HCT116 (cell line): ENCODE measurements around the gene COL28A1. TPM values are rescaled to one million over a fixed set of nuclear protein-coding genes. Genes with fewer than 3 reads are reported as not detected.

Source experiments
- ATAC-seq: fragments of 200-7000 bp; cut with Tn5 transposase; 2 replicates; pipeline ENCODE4 v1.9.1; 2020; ENCODE audit warnings: mild to moderate bottlenecking, moderate library complexity
- BruUV-seq: library from RNA; stranded (reverse); fragments of 400-500 nt; replicated peaks from 2 replicates; lab custom pipeline; 2021; lab: Mats Ljungman, UMichigan
- CTCF ChIA-PET: fragments of 300-600 bp; sonication (Branson Sonifier 250); formaldehyde crosslinking; loops from one replicate; lab custom pipeline; 2021; ENCODE audit warnings: antibody characterized with exemption; lab: Charles Lee
- POLR2A ChIA-PET: fragments of 300-600, 350-600 bp; sonication (Branson Sonifier 250); formaldehyde crosslinking; loops from one replicate; lab custom pipeline; 2021; ENCODE audit warnings: antibody characterized with exemption; lab: Charles Lee
- RAD21 ChIA-PET, 2 experiments: fragments of 300-600 bp; sonication (Branson Sonifier 250); formaldehyde crosslinking; loops; one replicate each; lab custom pipeline; 2023; ENCODE audit warnings: low total read pairs in 2 of 2; ENCODE audit not compliant: uncharacterized antibody in 2 of 2, unreplicated experiment in 2 of 2, low non-redundant PET in 1 of 2; lab: Charles Lee
- DNase-seq: peaks from one replicate; pipeline ENCODE4 v3.0.0-alpha.2; 2010; ENCODE audit warnings: low read depth, low spot score
- H2AFZ ChIP-seq: fragments of 200-600 bp; shearing (Covaris generic), sonication (generic); 2 replicates; pipeline ENCODE4 v1.6.1; 2017; ENCODE audit warnings: low read depth, mixed run types, mixed read lengths, antibody characterized with exemption, low read length; ENCODE audit not compliant: poor library complexity, severe bottlenecking
- H3K27ac ChIP-seq: 2 replicates; pipeline ENCODE4 v1.5.1; 2012; ENCODE audit warnings: low read depth, low read length
- H3K27me3 ChIP-seq: fragments of 200-600 bp; sonication (generic); 2 replicates; pipeline ENCODE4 v1.6.1; 2016; ENCODE audit warnings: mixed run types, low read length, mixed read lengths; ENCODE audit not compliant: insufficient read depth
- H3K36me3 ChIP-seq, 2 experiments: fragments of 200-500 bp in 1 of 2; fragments of 200-600 bp in 1 of 2; sonication (Bioruptor generic) in 1 of 2; sonication (generic) in 1 of 2; 2 replicates each; pipeline versions ENCODE4 v1.5.1 to v1.6.1; 2014 to 2016; ENCODE audit warnings: low read length in 2 of 2, inconsistent platforms in 1 of 2, mixed read lengths in 1 of 2, mixed run types in 1 of 2; ENCODE audit not compliant: insufficient read depth in 2 of 2, control insufficient read depth in 1 of 2
- H3K4me1 ChIP-seq, 2 experiments: fragments of 200-600 bp in 1 of 2; sonication (generic) in 1 of 2; 2 replicates each; pipeline versions ENCODE4 v1.5.1 to v1.6.1; 2012 to 2017; ENCODE audit warnings: low read length in 2 of 2, inconsistent platforms in 1 of 2, mild to moderate bottlenecking in 1 of 2, mixed read lengths in 1 of 2, mixed run types in 1 of 2, moderate library complexity in 1 of 2; ENCODE audit not compliant: insufficient read depth in 2 of 2, control insufficient read depth in 1 of 2
- H3K4me2 ChIP-seq: fragments of 200-600 bp; sonication (generic); 2 replicates; pipeline ENCODE4 v1.6.1; 2017; ENCODE audit warnings: mixed run types, low read length, mixed read lengths
- H3K4me3 ChIP-seq, 2 experiments: fragments of 200-600 bp in 1 of 2; sonication (generic) in 1 of 2; replicated peaks in 1 of 2; 2 replicates each; pipeline ENCODE4 v1.5.1; 2011 to 2016; ENCODE audit warnings: low read length in 2 of 2, control low read depth in 1 of 2, low read depth in 1 of 2, mild to moderate bottlenecking in 1 of 2, mixed read lengths in 1 of 2, mixed run types in 1 of 2
- H3K79me2 ChIP-seq: fragments of 200-600 bp; sonication (generic); 2 replicates; pipeline ENCODE4 v1.6.1; 2017; ENCODE audit warnings: mild to moderate bottlenecking, mixed run types, low read length, moderate library complexity, mixed read lengths; ENCODE audit not compliant: insufficient read depth
- H3K9ac ChIP-seq: fragments of 200-600 bp; sonication (generic); 2 replicates; pipeline ENCODE4 v1.6.1; 2016; ENCODE audit warnings: low read length, mixed read lengths
- H3K9me2 ChIP-seq: fragments of 200-600 bp; sonication (generic), shearing (Covaris generic); 2 replicates; pipeline ENCODE4 v1.6.1; 2017; ENCODE audit warnings: mixed run types, mild to moderate bottlenecking, moderate library complexity; ENCODE audit not compliant: insufficient read depth
- H3K9me3 ChIP-seq, 2 experiments: fragments of 200-500 bp in 1 of 2; fragments of 200-600 bp in 1 of 2; sonication (Bioruptor generic) in 1 of 2; sonication (generic) in 1 of 2; 2 replicates each; pipeline ENCODE4 v1.6.1; 2014 to 2017; ENCODE audit warnings: low read length in 2 of 2, mixed read lengths in 2 of 2, inconsistent platforms in 1 of 2, low read depth in 1 of 2, mild to moderate bottlenecking in 1 of 2, mixed run types in 1 of 2, moderate library complexity in 1 of 2; ENCODE audit not compliant: control insufficient read depth in 1 of 2, insufficient read depth in 1 of 2
- H4K20me1 ChIP-seq: fragments of 200-600 bp; sonication (generic), shearing (Covaris generic); 2 replicates; pipeline ENCODE4 v1.6.1; 2017; ENCODE audit warnings: mixed run types, mild to moderate bottlenecking, moderate library complexity; ENCODE audit not compliant: insufficient read depth
- CBX3 ChIP-seq: IDR thresholded peaks from 2 replicates; pipeline ENCODE4 v1.6.1; 2012; ENCODE audit warnings: low read depth
- POLR2AphosphoS5 ChIP-seq: IDR thresholded peaks from 2 replicates; pipeline ENCODE4 v1.6.1; 2011; ENCODE audit warnings: mild to moderate bottlenecking, low read depth, low read length, moderate library complexity
- YY1 ChIP-seq: IDR thresholded peaks from 2 replicates; pipeline ENCODE4 v1.6.1; 2011; ENCODE audit warnings: low read length, low read depth, moderate library complexity, mild to moderate bottlenecking; ENCODE audit not compliant: insufficient replicate concordance; ENCODE audit errors: extremely low read depth
- intact Hi-C: fragments of 100-400 bp; cut with micrococcal nuclease; formaldehyde crosslinking; loops from 2 replicates; pipeline ENCODE4 v1.10.0; 2022
- total RNA-seq: library from RNA; stranded (reverse); gene quantifications from one replicate; pipeline ENCODE4 v1.2.1, GENCODE V29; 2021; ENCODE audit not compliant: unreplicated experiment
- TF ChIP-seq, protein P1 (sequence below), 3 experiments: fragments of 200-600 bp in 1 of 3; sonication (generic) in 1 of 3; IDR thresholded peaks in 2 of 3; conservative IDR thresholded peaks in 1 of 3; 2 replicates each; pipeline ENCODE4 v1.5.1; 2012 to 2017; ENCODE audit warnings: low read depth in 2 of 3, low read length in 2 of 3, antibody characterized with exemption in 1 of 3, borderline replicate concordance in 1 of 3, control low read depth in 1 of 3, mild to moderate bottlenecking in 1 of 3, mixed read lengths in 1 of 3, mixed run types in 1 of 3, moderate library complexity in 1 of 3; ENCODE audit not compliant: insufficient read depth in 1 of 3
- TF ChIP-seq, protein P2 (sequence below): IDR thresholded peaks from 2 replicates; pipeline ENCODE4 v1.6.1; 2012
- TF ChIP-seq, protein P3 (sequence below): IDR thresholded peaks from 2 replicates; pipeline ENCODE4 v1.6.1; 2011; ENCODE audit warnings: mild to moderate bottlenecking, low read length, moderate library complexity; ENCODE audit not compliant: insufficient replicate concordance; ENCODE audit errors: extremely low read depth

The COL28A1 gene
- total RNA-seq, 1 experiment from 2014 or later = 0.12 TPM

DNA sequence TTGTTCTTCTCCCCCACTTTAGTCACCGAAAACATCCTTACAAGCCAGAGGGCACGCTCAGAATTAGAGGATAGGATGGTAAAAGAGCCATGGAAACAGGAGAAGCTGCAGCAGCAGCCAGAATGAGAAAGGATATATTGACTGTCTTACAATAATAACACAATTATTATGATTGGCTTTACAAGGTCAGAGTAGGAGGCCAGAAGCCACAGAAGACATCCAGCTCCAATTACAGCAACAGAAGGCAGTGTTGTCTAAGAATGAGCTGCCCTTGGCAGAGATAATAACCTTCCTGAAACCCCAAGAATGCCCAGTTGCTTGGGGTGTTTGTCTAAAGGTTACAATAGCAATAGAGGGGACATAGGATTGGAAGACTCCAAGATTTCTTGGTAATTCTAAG, 184.5 kb downstream of the COL28A1 start (continued):
- TF ChIP-seq YY1 (no peak), CBX3 (no peak)
- TF ChIP-seq, protein P1, sequence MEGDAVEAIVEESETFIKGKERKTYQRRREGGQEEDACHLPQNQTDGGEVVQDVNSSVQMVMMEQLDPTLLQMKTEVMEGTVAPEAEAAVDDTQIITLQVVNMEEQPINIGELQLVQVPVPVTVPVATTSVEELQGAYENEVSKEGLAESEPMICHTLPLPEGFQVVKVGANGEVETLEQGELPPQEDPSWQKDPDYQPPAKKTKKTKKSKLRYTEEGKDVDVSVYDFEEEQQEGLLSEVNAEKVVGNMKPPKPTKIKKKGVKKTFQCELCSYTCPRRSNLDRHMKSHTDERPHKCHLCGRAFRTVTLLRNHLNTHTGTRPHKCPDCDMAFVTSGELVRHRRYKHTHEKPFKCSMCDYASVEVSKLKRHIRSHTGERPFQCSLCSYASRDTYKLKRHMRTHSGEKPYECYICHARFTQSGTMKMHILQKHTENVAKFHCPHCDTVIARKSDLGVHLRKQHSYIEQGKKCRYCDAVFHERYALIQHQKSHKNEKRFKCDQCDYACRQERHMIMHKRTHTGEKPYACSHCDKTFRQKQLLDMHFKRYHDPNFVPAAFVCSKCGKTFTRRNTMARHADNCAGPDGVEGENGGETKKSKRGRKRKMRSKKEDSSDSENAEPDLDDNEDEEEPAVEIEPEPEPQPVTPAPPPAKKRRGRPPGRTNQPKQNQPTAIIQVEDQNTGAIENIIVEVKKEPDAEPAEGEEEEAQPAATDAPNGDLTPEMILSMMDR (IDR thresholded peaks at IDR 0.05 in 2 of 3, conservative IDR thresholded peaks at IDR 0.05 in 1 of 3; ENCODE audit: borderline replicate concordance in 1 of 3, insufficient read depth in 1 of 3, low read depth in 2 of 3, low read length in 2 of 3) = no peak
- TF ChIP-seq, protein P2, sequence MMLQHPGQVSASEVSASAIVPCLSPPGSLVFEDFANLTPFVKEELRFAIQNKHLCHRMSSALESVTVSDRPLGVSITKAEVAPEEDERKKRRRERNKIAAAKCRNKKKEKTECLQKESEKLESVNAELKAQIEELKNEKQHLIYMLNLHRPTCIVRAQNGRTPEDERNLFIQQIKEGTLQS = no peak

DNA sequence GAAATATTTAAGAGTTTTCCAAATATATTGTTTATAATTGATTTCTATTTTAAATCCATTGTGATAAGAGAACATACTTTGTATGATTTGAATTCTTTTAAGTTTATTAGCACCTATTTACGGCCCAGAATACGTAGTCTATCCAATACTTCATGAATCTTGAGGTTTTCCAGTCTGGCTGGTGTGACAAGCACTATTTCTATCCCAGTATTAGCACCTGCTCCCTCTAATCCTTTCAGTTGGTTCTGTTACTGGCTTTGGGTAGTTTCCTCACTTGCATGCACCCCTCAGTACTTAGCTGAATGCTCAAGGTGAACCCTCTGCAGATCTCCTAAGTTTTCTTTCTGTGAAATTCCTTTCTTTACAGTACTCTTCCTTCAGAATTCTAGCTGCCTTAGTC, 186.5 kb downstream of the COL28A1 start:
- ChIA-PET POLR2A (no interaction called here), CTCF (no interaction called here)
- Histone ChIP-seq H3K4me3 (no peak overlapping the region), H3K79me2 (no peaks in the 10 kb centered on the region), H4K20me1 (no peaks in the 10 kb centered on the region), H3K4me1 (peaks cover 0 to 2% of the 10 kb centered on the region in 2 experiments; a peak in 2 of 4 replicates), H3K9me3 (no peaks in the 10 kb centered on the region), H3K27me3 (no peaks in the 10 kb centered on the region), H3K4me2 (no peak overlapping the region), H3K9ac (no peak overlapping the region), H3K36me3 (no peaks in the 10 kb centered on the region), H2AFZ (no peak overlapping the region), H3K27ac (no peak overlapping the region)
- ATAC-seq = no peak
- intact Hi-C loops = no loop called here
- BruUV-seq = no TSS peak
- no peak for DNase-seq
- TF ChIP-seq, protein P3, sequence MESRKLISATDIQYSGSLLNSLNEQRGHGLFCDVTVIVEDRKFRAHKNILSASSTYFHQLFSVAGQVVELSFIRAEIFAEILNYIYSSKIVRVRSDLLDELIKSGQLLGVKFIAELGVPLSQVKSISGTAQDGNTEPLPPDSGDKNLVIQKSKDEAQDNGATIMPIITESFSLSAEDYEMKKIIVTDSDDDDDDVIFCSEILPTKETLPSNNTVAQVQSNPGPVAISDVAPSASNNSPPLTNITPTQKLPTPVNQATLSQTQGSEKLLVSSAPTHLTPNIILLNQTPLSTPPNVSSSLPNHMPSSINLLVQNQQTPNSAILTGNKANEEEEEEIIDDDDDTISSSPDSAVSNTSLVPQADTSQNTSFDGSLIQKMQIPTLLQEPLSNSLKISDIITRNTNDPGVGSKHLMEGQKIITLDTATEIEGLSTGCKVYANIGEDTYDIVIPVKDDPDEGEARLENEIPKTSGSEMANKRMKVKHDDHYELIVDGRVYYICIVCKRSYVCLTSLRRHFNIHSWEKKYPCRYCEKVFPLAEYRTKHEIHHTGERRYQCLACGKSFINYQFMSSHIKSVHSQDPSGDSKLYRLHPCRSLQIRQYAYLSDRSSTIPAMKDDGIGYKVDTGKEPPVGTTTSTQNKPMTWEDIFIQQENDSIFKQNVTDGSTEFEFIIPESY = no peak
- TF ChIP-seq YY1 = no peak
- TF ChIP-seq POLR2AphosphoS5 = no peak
- TF ChIP-seq, all 23 proteins: peak for 0
- H3K9me2 ChIP-seq = no peaks in the 10 kb centered on the region
- RAD21 ChIA-PET = no interaction called here
